Activated T-helper 9 cell treated with anti-CD3 and anti-CD28 coated beads, Interleukin-2, amount 50 U/mL, for 16 hours (primary cell): Measurements from ENCODE around the gene GRIK4.

Experiments used
- DNase-seq: peaks from one replicate; pipeline ENCODE4 v3.0.0-alpha.2; 2020; ENCODE audit warnings: low read depth

Gene GRIK4

GRCh38 chr11:120707663-120708062 is 196.1 kb downstream of the GRIK4 start:
- DNase-seq = no peak

DNA sequence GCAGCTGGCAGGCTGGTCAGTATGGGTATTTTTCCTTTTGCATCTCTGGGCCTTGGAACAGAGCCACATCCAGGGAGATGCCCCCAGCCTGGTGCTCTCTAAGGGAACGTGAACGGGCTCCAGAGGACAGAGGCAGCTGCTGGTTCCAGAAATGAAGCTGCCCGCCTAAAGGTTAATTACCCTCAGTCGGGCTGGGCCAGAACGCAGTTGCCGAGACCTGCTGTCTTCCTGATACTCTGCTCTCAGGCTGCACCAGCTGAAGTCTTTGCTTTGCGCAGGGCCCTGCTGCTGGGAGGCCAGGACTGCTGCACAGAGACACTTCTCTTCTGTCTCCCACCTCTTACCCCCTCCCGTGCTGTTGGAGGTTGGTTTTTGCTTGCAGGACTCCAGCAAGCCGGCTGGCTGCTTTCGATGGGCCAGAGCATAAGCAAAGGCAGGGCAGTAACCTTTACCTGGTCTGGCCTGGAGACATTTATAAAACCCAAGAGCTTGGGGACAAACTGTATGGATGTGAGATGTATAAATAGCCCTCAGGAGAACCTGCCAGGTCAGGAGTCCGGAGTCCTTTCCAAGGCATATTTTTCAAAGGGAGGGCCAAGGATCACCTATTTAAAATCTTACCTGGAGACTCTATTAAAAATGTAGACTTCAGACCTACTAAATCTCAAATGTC is 197.1 kb downstream of the GRIK4 start:
- no peak for DNase-seq

DNA sequence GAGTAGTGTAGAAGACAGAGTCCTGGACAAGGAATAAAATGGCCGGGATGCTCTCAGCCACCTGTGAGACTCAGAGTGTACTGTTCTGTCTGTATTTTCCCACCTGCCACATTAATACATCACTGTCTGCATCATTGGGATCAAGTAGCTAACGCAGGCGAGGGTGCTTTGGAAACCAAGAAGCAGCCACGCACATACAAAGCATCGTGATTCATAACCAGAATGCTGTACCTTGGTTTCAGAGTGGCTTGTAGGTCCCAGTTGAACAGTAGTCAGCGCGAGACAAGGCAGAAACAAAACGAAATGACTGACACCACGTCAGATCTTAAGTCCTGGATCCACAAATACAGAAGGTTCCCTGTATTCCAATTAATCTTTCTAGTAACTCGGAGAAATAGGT is 198.3 kb downstream of the GRIK4 start:
- DNase-seq = no peak

GRCh38 chr11:120710354-120711131 is 199.0 kb downstream of the GRIK4 start:
- DNase-seq = no peak

GRCh38 chr11:120712014-120712413 is 200.5 kb downstream of the GRIK4 start:
- DNase-seq = no peak

DNA sequence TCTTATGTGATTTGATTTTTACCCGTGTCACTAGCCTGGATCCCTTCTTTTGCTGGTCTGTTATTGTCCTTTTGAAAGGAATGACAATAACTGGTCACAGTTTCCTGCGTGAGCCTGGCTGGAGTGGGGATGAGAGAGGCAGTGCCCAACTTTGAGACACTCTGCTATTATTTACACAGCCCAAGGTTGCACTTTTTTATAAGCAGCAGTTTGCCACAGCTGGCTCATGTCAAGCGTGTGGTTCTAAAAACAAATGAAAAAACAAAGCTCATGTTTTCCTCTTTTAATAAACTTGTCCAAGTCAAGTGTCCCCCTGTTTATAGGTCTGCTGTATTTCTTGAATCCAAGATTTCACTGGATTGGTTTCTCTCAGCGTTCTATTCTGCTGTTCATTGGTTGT is 201.3 kb downstream of the GRIK4 start:
- DNase-seq = no peak

GRCh38 chr11:120713296-120713695 is 201.7 kb downstream of the GRIK4 start:
- DNase-seq = no peak

GRCh38 chr11:120714438-120714837 is 202.9 kb downstream of the GRIK4 start:
- no peak for DNase-seq

DNA sequence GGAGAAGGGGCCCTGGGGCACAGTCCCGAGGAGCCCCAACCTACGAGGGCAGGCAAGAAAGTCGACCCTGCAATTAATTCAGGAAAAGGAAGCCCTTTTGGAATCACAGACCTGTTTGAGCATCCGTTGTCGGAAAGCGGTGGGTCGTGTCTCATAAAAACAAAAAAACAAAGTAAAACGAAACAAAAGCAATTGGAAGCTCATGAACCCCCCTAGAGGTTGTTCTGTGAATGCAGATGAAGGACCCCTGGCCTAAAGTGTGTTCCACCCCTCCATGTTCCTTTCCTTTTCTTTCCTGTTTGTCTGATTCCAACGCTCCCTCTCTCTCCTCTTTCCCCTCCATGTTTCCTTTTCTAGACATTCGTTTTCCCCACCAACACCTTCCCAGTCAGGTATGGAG is 203.7 kb downstream of the GRIK4 start:
- no peak for DNase-seq

DNA sequence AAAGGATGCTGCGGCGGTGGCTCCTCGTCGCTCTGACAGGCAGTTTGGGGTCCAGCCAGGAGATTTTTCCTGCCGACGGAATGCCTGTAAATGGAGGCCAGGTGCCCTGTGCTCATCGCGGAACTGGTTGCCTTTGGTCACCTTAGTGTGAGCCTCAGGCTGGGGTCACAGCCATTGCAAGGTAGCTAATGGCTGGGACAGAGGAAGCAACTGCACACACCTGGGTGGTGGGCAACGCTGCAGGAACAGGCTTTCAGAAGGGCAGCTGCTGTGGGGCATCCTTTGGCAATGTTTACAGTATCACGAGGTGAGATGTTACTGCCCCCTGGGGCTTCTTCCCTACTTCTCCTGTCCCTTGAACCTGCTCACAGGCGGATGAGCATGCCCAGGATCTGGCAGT is 205.5 kb downstream of the GRIK4 start:
- no peak for DNase-seq

DNA sequence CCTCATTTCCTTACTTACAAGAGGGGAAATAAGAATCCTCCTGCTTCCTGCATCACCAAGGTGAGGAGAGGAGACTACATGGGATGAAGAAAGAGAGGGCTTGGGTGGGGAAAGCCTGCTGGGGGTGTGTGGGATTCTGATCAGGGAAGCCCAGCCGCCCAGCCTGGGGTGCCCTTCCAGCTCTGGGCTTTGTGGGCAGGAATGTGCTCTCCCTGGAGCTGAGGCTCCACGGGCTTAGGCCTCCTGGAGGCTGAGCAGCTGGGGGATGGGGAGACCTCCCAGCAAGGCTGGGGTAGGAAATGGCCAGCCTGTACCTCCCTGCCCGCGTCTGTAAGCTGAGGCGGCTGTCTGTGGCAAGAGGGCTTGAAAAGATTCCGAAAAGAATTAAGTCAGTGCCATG is 206.1 kb downstream of the GRIK4 start:
- no peak for DNase-seq

- no peak for DNase-seq
Observed at GRCh38 chr11:120718171-120718570, 206.6 kb downstream of the GRIK4 start.

DNA sequence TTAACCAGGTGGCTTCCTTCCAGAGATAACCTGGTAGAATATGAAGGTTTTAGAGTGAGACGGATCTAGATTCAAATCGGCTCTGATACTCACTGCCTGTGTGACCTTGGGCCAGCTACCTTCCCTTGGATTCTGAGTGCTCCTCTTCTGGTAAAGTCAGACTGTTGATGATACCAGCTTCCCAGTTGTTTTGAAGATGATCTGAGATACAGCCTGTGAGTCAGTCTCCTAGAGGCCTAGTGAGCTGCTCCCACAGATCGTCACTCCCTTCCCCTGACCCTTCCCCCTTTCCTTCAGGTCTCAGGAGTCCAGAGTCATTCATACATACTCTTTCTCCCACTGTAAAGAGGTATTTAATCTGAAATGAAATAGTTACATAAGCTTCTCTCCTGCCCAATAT is 207.8 kb downstream of the GRIK4 start:
- no peak for DNase-seq

DNA sequence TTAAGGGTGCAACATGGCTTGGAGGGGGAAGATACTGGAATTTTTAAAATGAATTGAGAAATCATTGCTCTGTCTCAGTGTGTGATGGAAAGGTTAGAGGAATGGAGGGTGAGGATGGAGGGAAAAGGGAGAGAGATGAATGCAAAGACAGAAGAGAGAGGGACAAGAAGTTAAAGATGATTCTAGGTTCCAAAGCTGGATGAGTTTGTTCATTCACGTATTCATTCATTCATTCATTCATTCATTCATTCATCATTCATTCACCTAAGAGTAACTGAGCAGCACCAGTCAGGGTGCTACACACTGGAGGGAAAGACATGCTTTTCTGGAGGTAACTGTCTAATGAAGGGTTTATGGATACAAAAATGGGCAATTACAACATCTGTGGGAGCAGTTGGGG is 209.2 kb downstream of the GRIK4 start:
- DNase-seq = no peak

GRCh38 chr11:120722524-120722923 is 211.0 kb downstream of the GRIK4 start:
- no peak for DNase-seq

GRCh38 chr11:120723751-120724150 is 212.2 kb downstream of the GRIK4 start:
- DNase-seq = no peak

GRCh38 chr11:120727752-120728151 is 216.2 kb downstream of the GRIK4 start:
- no peak for DNase-seq

DNA sequence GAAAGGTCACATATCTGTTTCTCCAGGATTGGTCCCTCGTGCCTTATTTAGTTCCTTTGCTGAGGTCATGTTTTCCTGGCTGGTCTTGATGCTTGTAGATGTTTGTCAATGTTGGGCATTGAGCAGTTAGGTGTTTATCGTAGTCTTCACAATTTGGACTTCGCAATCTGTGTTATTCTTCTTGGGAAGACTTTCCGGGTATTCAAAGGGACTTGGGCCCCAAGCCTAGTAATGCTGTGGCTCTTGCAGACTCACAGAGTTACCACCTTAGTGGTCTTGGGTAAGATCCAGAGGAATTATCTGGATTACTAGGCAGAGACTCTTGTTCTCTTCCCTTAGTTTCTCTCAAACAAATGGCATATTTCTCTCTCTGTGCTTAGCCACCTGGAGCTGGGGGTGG is 223.5 kb downstream of the GRIK4 start:
- DNase-seq = no peak

DNA sequence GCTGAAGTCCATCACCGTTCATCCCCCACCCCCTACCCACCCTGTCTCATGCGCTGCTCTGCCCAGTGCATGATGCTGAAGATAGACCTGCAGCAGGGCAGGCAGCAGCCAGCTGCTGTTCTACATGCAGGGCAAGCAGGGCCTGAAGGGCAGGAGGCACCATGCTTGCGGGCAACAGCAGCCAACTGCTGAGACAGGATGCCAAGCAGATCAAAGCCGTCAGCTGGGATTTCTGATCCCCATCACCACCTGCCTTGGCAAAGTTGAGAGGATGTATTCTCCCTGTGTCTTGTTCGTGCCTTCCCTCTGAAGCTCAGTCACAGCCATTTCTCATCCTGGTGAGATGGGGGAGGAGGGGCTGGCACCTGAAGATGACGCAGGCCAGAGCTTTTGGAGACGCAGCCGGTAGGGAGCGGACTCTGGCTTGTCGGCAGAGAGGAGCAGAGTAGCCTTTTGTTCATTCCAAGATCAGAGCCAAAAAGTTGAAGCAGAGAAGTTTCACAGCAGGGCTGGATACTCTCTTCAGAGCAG is 227.0 kb downstream of the GRIK4 start:
- DNase-seq = no peak

DNA sequence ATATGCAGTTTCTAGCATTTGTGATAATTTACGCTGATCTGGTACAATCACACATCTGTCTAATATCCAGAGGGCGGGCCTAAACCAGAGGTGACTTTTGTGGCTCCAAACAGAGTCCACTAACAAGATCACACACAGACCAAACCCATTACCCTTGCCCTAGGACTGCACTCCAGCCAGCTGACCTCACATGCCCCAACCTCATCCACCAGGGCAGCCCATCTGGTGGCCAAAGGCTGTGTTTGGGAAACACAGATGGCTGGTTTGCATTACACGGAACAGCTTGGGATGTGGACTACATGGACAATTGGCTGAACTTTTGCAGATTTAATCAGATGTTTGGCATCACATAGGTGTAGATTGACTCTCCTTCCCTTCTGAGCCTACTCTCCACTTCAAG is 228.2 kb downstream of the GRIK4 start:
- DNase-seq = no peak

DNA sequence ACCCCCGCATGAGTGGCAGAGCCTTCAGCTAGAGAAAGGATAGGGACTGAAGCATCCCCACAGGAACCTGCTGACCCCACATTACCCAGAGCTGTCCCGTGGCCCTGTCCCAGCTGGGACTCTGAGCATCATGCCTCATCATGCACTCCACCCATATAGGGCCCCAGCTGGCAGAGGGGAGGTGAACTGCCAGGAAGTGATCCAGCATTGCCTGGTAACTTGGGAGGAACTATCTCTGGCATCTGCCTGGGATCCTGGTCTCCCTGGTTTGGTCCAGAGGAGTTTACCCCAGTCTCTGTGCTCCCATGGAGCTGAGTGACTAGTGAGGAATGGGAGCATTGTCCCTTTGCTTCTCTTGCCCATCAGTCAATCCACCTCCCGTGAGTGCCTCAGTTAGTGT is 228.8 kb downstream of the GRIK4 start:
- no peak for DNase-seq

- no peak for DNase-seq
Observed at GRCh38 chr11:120744016-120744994, 232.8 kb downstream of the GRIK4 start.
